ENCODE data around the gene CD300LB. TPM values are rescaled to one million over a fixed set of nuclear protein-coding genes. Genes with fewer than 3 reads are reported as not detected.
A peak's percentile ranks its signal among the peaks of the same experiment; 100 is the strongest.
"Not testable (repeated sequence)": the region's sequence is repeated elsewhere in the genome, so short reads cannot be mapped to it uniquely, and the experiment has no call there.

Gene CD300LB
- total RNA-seq, 2 experiments from 2014 or later, result not detected

- peaks cover 31% of the 10 kb centered on the region for H3K27me3 Mint-ChIP-seq (ENCODE audit: low read depth)
- no peak for DNase-seq
- peaks cover 6% of the 10 kb centered on the region for H3K9me3 Mint-ChIP-seq
- CTCF ChIA-PET, result interaction anchor here (1.1 kb wide), 1 partner anchor 152 kb away, joined by 3 read pairs; no protein-coding TSS in a partner anchor
- intact Hi-C loops (cut with micrococcal nuclease), result no loop called here
- H3K27ac Mint-ChIP-seq, result no peak overlapping the region
- H3K4me3 Mint-ChIP-seq, result no peak overlapping the region
- H3K4me1 Mint-ChIP-seq (ENCODE audit: low read depth), result no peaks in the 10 kb centered on the region
- H3K36me3 Mint-ChIP-seq (ENCODE audit: low read depth), result no peaks in the 10 kb centered on the region
Observed at GRCh38 chr17:74520790-74521480, 10.3 kb downstream of the CD300LB start.

- no peak overlapping the region for H3K27ac Mint-ChIP-seq
- no peak for DNase-seq
- intact Hi-C loops (cut with micrococcal nuclease), result no loop called here
Observed at GRCh38 chr17:74520016-74520434, 11.2 kb downstream of the CD300LB start.

GRCh38 chr17:74518413-74518981, 12.8 kb downstream of the CD300LB start:
- Mint-ChIP-seq H3K27me3 (ENCODE audit: low read depth) (peaks cover 30% of the 10 kb centered on the region), H3K36me3 (ENCODE audit: low read depth) (peaks cover 10% of the 10 kb centered on the region), H3K4me1 (ENCODE audit: low read depth) (peaks cover 11% of the 10 kb centered on the region), H3K9me3 (peaks cover 18% of the 10 kb centered on the region)
- DNase-seq; CTCF ChIA-PET; intact Hi-C loops (cut with micrococcal nuclease); H3K27ac Mint-ChIP-seq; H3K4me3 Mint-ChIP-seq: not testable (repeated sequence)

More at GRCh38 chr17:74520016-74520434, 11.2 kb downstream of the CD300LB start:
- no peaks in the 10 kb centered on the region for H3K36me3 Mint-ChIP-seq (ENCODE audit: low read depth)
- no peaks in the 10 kb centered on the region for H3K4me1 Mint-ChIP-seq (ENCODE audit: low read depth)
- CTCF ChIA-PET, result interaction anchor here (1.1 kb wide), 1 partner anchor 151 kb away, joined by 3 read pairs; no protein-coding TSS in a partner anchor
- H3K9me3 Mint-ChIP-seq, result peaks cover 6% of the 10 kb centered on the region
- peaks cover 29% of the 10 kb centered on the region for H3K27me3 Mint-ChIP-seq (ENCODE audit: low read depth)
- no peak overlapping the region for H3K4me3 Mint-ChIP-seq

GRCh38 chr17:74516561-74517328, 14.5 kb downstream of the CD300LB start:
- Mint-ChIP-seq H3K4me3 (no peak overlapping the region), H3K4me1 (ENCODE audit: low read depth) (peaks cover 20% of the 10 kb centered on the region), H3K27ac (no peak overlapping the region), H3K36me3 (ENCODE audit: low read depth) (peaks cover 10% of the 10 kb centered on the region), H3K27me3 (ENCODE audit: low read depth) (peaks cover 29% of the 10 kb centered on the region), H3K9me3 (peaks cover 18% of the 10 kb centered on the region)
- intact Hi-C loops (cut with micrococcal nuclease), result no loop called here
- no peak for DNase-seq
- CTCF ChIA-PET, result interaction anchor here (0.7 kb wide), 1 partner anchor 19 kb away, joined by 6 read pairs; no protein-coding TSS in a partner anchor

DNA sequence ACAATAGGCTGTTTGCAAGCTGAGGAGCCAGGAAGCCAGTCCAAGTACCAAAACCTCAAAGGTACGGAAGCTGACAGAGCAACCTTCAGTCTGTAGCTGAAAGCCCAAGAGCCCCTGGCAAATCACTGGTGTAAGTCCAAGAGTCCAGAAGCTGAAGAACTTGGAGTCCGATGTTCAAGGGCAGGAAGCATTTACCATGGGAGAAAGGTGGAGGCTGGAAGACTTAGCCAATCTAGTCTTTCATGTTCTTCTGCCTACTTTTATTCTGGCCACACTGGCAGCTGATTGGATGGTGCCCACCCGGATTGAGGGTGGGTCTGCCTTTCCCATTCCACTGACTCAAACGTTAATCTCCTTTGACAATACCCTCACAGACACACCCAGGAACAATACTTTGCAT, 15.3 kb downstream of the CD300LB start:
- CTCF ChIA-PET, result no interaction called here
- Mint-ChIP-seq H3K4me1 (ENCODE audit: low read depth) (peaks cover 20% of the 10 kb centered on the region), H3K4me3 (no peak overlapping the region), H3K36me3 (ENCODE audit: low read depth) (peaks cover 10% of the 10 kb centered on the region), H3K9me3 (peaks cover 18% of the 10 kb centered on the region), H3K27ac (no peak overlapping the region), H3K27me3 (ENCODE audit: low read depth) (peaks cover 21% of the 10 kb centered on the region)
- intact Hi-C loops (cut with micrococcal nuclease), result loop anchor here (2.0 kb wide), 1 partner anchor 49 kb away; the partner anchor contains the start of gene CD300A
- no peak for DNase-seq

DNA sequence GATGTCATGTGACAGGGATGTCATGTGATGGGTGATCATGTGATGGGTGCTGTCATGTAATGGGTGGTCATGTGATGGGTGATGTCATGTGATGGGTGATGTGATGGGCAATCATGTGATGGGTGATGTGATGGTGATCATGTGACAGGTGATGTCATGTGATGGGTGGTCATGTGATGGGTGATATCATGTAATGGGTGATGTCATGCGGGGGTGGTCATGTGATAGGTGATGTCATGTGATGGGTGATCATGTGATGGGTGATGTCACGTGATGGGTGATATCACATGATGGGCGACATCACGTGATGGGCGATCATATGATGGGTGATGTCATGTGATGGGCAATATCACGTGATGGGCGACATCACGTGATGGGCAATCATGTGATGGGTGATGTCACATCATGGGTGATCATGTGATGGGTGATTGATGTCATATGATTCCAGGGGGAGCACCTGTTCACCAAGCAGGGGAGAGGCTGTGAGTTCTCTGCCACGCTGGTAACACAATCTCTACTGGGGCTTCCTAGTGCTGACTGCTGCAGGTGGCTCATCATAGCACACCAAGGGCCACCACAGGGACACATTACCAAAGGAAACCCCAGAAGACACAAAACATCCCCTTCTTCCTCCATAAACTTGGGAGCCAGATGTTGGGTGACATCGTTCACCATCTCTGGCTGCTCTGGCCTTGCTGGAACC, 16.5 kb downstream of the CD300LB start:
- CTCF ChIA-PET, result no interaction called here
- Mint-ChIP-seq H3K4me3 (peak overlapping the region; percentile 51), H3K9me3 (peaks cover 18% of the 10 kb centered on the region), H3K4me1 (ENCODE audit: low read depth) (peaks cover 20% of the 10 kb centered on the region), H3K27ac (peak overlapping the region; percentile 83), H3K27me3 (ENCODE audit: low read depth) (peaks cover 16% of the 10 kb centered on the region), H3K36me3 (ENCODE audit: low read depth) (peaks cover 10% of the 10 kb centered on the region)
- intact Hi-C loops (cut with micrococcal nuclease), result loop anchor here (2.0 kb wide), 1 partner anchor 48 kb away; the partner anchor contains the start of gene CD300A
- DNase-seq, result no peak

DNA sequence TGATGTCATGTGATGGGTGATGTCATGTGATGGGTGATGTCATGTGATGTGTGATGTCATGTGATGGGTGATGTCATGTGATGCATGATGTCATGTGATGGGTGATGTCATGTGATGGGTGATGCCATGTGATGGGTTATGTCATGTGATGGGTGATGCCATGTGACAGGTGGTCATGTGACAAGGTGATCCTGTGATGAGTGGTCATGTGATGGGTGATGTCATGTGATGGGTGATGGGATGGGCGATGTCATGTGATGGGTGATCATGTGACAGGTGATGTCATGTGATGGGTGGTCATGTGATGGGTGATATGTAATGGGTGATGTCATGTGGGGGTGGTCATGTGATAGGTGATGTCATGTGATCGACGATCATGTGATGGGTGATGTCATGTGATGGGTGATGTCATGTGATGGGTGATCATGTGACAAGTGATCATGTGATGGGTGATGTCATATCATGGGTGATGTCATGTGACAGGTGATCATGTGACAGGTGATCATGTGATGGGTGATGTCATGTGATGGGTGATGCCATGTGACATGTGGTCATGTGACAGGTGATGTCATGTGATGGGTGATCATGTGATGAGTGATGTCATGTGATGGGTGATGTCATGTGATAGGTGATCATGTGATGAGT, 17.2 kb downstream of the CD300LB start:
- H3K4me3 Mint-ChIP-seq, result peak overlapping the region; percentile 51
- CTCF ChIA-PET, result no interaction called here
- peaks cover 16% of the 10 kb centered on the region for H3K27me3 Mint-ChIP-seq (ENCODE audit: low read depth)
- H3K36me3 Mint-ChIP-seq (ENCODE audit: low read depth), result peaks cover 10% of the 10 kb centered on the region
- peak overlapping the region; percentile 83 for H3K27ac Mint-ChIP-seq
- peak; percentile 81 for DNase-seq
- peaks cover 20% of the 10 kb centered on the region for H3K4me1 Mint-ChIP-seq (ENCODE audit: low read depth)
- peaks cover 18% of the 10 kb centered on the region for H3K9me3 Mint-ChIP-seq
- intact Hi-C loops (cut with micrococcal nuclease), result loop anchor here (2.0 kb wide), 1 partner anchor 47 kb away; the partner anchor contains the start of gene CD300A

GRCh38 chr17:74512624-74513091, 18.6 kb downstream of the CD300LB start:
- Mint-ChIP-seq H3K9me3 (peaks cover 12% of the 10 kb centered on the region), H3K27ac (no peak overlapping the region), H3K27me3 (ENCODE audit: low read depth) (peaks cover 16% of the 10 kb centered on the region), H3K36me3 (ENCODE audit: low read depth) (peaks cover 10% of the 10 kb centered on the region), H3K4me3 (no peak overlapping the region), H3K4me1 (ENCODE audit: low read depth) (peaks cover 20% of the 10 kb centered on the region)
- peak; percentile 61 for DNase-seq
- intact Hi-C loops (cut with micrococcal nuclease), result no loop called here
- CTCF ChIA-PET, result interaction anchor here (1.0 to 1.7 kb wide), 2 partner anchors 16 to 310 kb away, joined by 3 to 4 read pairs; no protein-coding TSS in a partner anchor

DNA sequence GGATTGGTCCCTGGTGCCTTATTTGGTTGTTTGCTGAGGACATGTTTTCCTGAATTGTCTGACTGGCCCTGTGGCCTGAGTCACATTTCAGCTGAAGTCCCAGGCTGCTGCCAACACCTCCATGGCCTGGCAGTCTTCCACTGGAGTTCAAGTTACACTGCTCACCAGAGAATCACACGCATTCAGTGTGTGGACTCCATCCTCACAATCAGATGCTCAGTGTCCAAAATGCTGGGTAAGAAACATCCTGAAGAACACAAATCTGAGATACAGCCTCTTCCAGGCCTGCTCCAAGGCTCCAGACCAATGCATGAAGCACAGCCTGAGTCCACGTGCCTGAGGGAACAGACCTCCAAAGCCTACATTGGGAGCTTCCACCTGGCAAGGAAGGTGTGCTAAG, 19.2 kb downstream of the CD300LB start:
- peaks cover 14% of the 10 kb centered on the region for H3K27me3 Mint-ChIP-seq (ENCODE audit: low read depth)
- H3K4me3 Mint-ChIP-seq, result no peak overlapping the region
- H3K4me1 Mint-ChIP-seq (ENCODE audit: low read depth), result peaks cover 20% of the 10 kb centered on the region
- no peak overlapping the region for H3K27ac Mint-ChIP-seq
- DNase-seq, result no peak
- peaks cover 12% of the 10 kb centered on the region for H3K9me3 Mint-ChIP-seq
- intact Hi-C loops (cut with micrococcal nuclease), result no loop called here
- H3K36me3 Mint-ChIP-seq (ENCODE audit: low read depth), result peaks cover 10% of the 10 kb centered on the region
- CTCF ChIA-PET, result interaction anchor here (0.9 to 1.7 kb wide), 3 partner anchors 15 to 310 kb away, joined by 3 to 4 read pairs (median 4); partner anchors contain the start of gene CD300LB

GRCh38 chr17:74508156-74508555, 23.1 kb downstream of the CD300LB start:
- no peak for DNase-seq
- Mint-ChIP-seq H3K27me3 (ENCODE audit: low read depth) (peaks cover 2% of the 10 kb centered on the region), H3K4me3 (no peak overlapping the region), H3K27ac (no peak overlapping the region), H3K4me1 (ENCODE audit: low read depth) (peaks cover 9% of the 10 kb centered on the region), H3K36me3 (ENCODE audit: low read depth) (no peaks in the 10 kb centered on the region), H3K9me3 (no peaks in the 10 kb centered on the region)
- intact Hi-C loops (cut with micrococcal nuclease), result no loop called here
- CTCF ChIA-PET, result no interaction called here

GRCh38 chr17:74503949-74504348, 27.3 kb downstream of the CD300LB start:
- not testable (repeated sequence) for H3K4me1 Mint-ChIP-seq (ENCODE audit: low read depth)

More at GRCh38 chr17:74503949-74504348, 27.3 kb downstream of the CD300LB start:
- H3K27me3 Mint-ChIP-seq (ENCODE audit: low read depth); CTCF ChIA-PET; H3K27ac Mint-ChIP-seq; H3K9me3 Mint-ChIP-seq; H3K36me3 Mint-ChIP-seq (ENCODE audit: low read depth); DNase-seq; H3K4me3 Mint-ChIP-seq; intact Hi-C loops (cut with micrococcal nuclease): not testable (repeated sequence)
